CD8-positive, alpha-beta memory T cell (primary cell): ENCODE measurements around the gene PAFAH1B1. TPM values are rescaled to one million over a fixed set of nuclear protein-coding genes. Genes with fewer than 3 reads are reported as not detected.
A peak's percentile ranks its signal among the peaks of the same experiment; 100 is the strongest.
"Not testable (repeated sequence)": the region's sequence is repeated elsewhere in the genome, so short reads cannot be mapped to it uniquely, and the experiment has no call there.

Source experiments
- CTCF ChIA-PET: fragments of 350-600 bp; sonication (Branson Sonifier 250); formaldehyde crosslinking; loops from one replicate; lab custom pipeline; 2021; ENCODE audit warnings: antibody characterized with exemption; lab: Charles Lee
- POLR2A ChIA-PET: fragments of 350-600 bp; sonication (Branson Sonifier 250); formaldehyde crosslinking; loops from one replicate; lab custom pipeline; 2021; ENCODE audit warnings: antibody characterized with exemption; lab: Charles Lee
- DNase-seq, 5 donors: peaks; one replicate each; pipeline versions ENCODE4 v3.0.0 to v3.0.0-alpha.2; 2020 to 2022; ENCODE audit warnings: mixed read lengths in 1 of 5
- H3K27ac ChIP-seq: one replicate; pipeline ENCODE4 v1.7.0; 2013; ENCODE audit warnings: low read depth, mild to moderate bottlenecking, low read length, moderate library complexity
- H3K27me3 ChIP-seq: 2 replicates; pipeline ENCODE4 v1.7.0; 2013; ENCODE audit warnings: low read length, mild to moderate bottlenecking; ENCODE audit not compliant: insufficient read depth, poor library complexity, severe bottlenecking
- H3K36me3 ChIP-seq: 2 replicates; pipeline ENCODE4 v1.7.0; 2013; ENCODE audit warnings: mild to moderate bottlenecking, low read length, moderate library complexity; ENCODE audit not compliant: insufficient read depth
- H3K4me1 ChIP-seq: 2 replicates; pipeline ENCODE4 v1.7.0; 2013; ENCODE audit warnings: mild to moderate bottlenecking, low read length, moderate library complexity; ENCODE audit not compliant: insufficient read depth
- H3K4me3 ChIP-seq: 2 replicates; pipeline ENCODE4 v1.7.0; 2013; ENCODE audit warnings: mild to moderate bottlenecking, low read length
- H3K9me3 ChIP-seq: 2 replicates; pipeline ENCODE4 v1.7.0; 2013; ENCODE audit warnings: mild to moderate bottlenecking, low read length
- H3K27ac Mint-ChIP-seq, 8 donors: one replicate each; pipeline ENCODE4 v1.8.0; 2020 to 2021; ENCODE audit warnings: mixed read lengths in 8 of 8, mild to moderate bottlenecking in 6 of 8, inconsistent platforms in 3 of 8, moderate library complexity in 3 of 8
- H3K27me3 Mint-ChIP-seq, 2 donors: one replicate each; pipeline ENCODE4 v1.8.0; 2020 to 2021; ENCODE audit warnings: mixed read lengths in 2 of 2, mild to moderate bottlenecking in 1 of 2, moderate library complexity in 1 of 2
- H3K36me3 Mint-ChIP-seq, 3 donors: one replicate each; pipeline ENCODE4 v1.8.0; 2020 to 2021; ENCODE audit warnings: mixed read lengths in 3 of 3, inconsistent platforms in 1 of 3, mild to moderate bottlenecking in 1 of 3
- H3K4me1 Mint-ChIP-seq, 3 donors: one replicate each; pipeline ENCODE4 v1.8.0; 2020 to 2021; ENCODE audit warnings: mixed read lengths in 3 of 3, inconsistent platforms in 1 of 3, mild to moderate bottlenecking in 1 of 3
- H3K4me3 Mint-ChIP-seq, 7 donors: one replicate each; pipeline ENCODE4 v1.8.0; 2020 to 2021; ENCODE audit warnings: mixed read lengths in 7 of 7, mild to moderate bottlenecking in 6 of 7, moderate library complexity in 4 of 7, inconsistent platforms in 2 of 7
- H3K9me3 Mint-ChIP-seq, 5 donors: one replicate each; pipeline ENCODE4 v1.8.0; 2020 to 2022; ENCODE audit warnings: mixed read lengths in 5 of 5, mild to moderate bottlenecking in 3 of 5, moderate library complexity in 2 of 5, inconsistent platforms in 1 of 5
- polyA plus RNA-seq: library from polyadenylated mRNA; unstranded; fragments of 300-500 nt; fragmentation: Illumina TruSeq; gene quantifications from one replicate; pipeline ENCODE4 v1.2.3, GENCODE V29; 2021
- total RNA-seq, 2 experiments: library from RNA; stranded (reverse); gene quantifications; one replicate each; pipeline ENCODE4 v1.2.3, GENCODE V29; 2021

PAFAH1B1 gene
- total and polyA plus RNA-seq, 3 experiments from 2014 or later = 13.2 to 168 (median 159) TPM

- ChIA-PET CTCF (no interaction called here), POLR2A (no interaction called here)
Measured at GRCh38 chr17:2693561-2694380, 100.3 kb downstream of the PAFAH1B1 start.

GRCh38 chr17:2694381-2695242, 101.2 kb downstream of the PAFAH1B1 start:
- Histone ChIP-seq H3K4me3 (no peak overlapping the region), H3K36me3 (no peaks in the 10 kb centered on the region), H3K27ac (no peak overlapping the region), H3K4me1 (no peaks in the 10 kb centered on the region), H3K27me3 (no peaks in the 10 kb centered on the region), H3K9me3 (no peaks in the 10 kb centered on the region)
- Mint-ChIP-seq H3K36me3 (peaks cover 0 to 54% (median 0%) of the 10 kb centered on the region in 3 donors), H3K4me3 (no peak overlapping the region), H3K4me1 (peaks cover 0 to 7% (median 0%) of the 10 kb centered on the region in 3 donors), H3K9me3 (no peaks in the 10 kb centered on the region), H3K27ac (peak overlapping the region in 1 of 8 donors; percentile 19), H3K27me3 (no peaks in the 10 kb centered on the region)
- CTCF ChIA-PET = no interaction called here
- POLR2A ChIA-PET = no interaction called here
- DNase-seq = no peak

More at GRCh38 chr17:2693561-2694380, 100.3 kb downstream of the PAFAH1B1 start:
- Mint-ChIP-seq H3K4me1 (peaks cover 6 to 15% (median 6%) of the 10 kb centered on the region in 3 donors), H3K9me3 (no peaks in the 10 kb centered on the region), H3K27ac (no peak overlapping the region), H3K36me3 (peaks cover 0 to 47% (median 0%) of the 10 kb centered on the region in 3 donors), H3K27me3 (no peaks in the 10 kb centered on the region), H3K4me3 (peak overlapping the region in 3 of 7 donors; percentile 12 to 66 (median 15))
- no peak for DNase-seq
- H3K36me3 ChIP-seq = no peaks in the 10 kb centered on the region
- H3K9me3 ChIP-seq = no peaks in the 10 kb centered on the region
- no peak overlapping the region for H3K4me3 ChIP-seq
- H3K4me1 ChIP-seq = peaks cover 5% of the 10 kb centered on the region
- H3K27me3 ChIP-seq = no peaks in the 10 kb centered on the region
- H3K27ac ChIP-seq = no peak overlapping the region

- DNase-seq = no peak
- Mint-ChIP-seq H3K27ac (peak overlapping the region in 1 of 8 donors; percentile 19), H3K9me3 (no peaks in the 10 kb centered on the region), H3K4me1 (peaks cover 0 to 6% (median 0%) of the 10 kb centered on the region in 3 donors), H3K4me3 (peak overlapping the region in 1 of 7 donors; percentile 54), H3K36me3 (peaks cover 0 to 59% (median 0%) of the 10 kb centered on the region in 3 donors), H3K27me3 (no peaks in the 10 kb centered on the region)
- no peaks in the 10 kb centered on the region for H3K27me3 ChIP-seq
- H3K27ac ChIP-seq = no peak overlapping the region
- CTCF ChIA-PET = no interaction called here
- POLR2A ChIA-PET = no interaction called here
- no peak overlapping the region for H3K4me3 ChIP-seq
- H3K4me1 ChIP-seq = no peaks in the 10 kb centered on the region
- H3K9me3 ChIP-seq = no peaks in the 10 kb centered on the region
- H3K36me3 ChIP-seq = no peaks in the 10 kb centered on the region
Measured at GRCh38 chr17:2695243-2695960, 101.9 kb downstream of the PAFAH1B1 start.

GRCh38 chr17:2695961-2696760, 102.7 kb downstream of the PAFAH1B1 start:
- no peak for DNase-seq
- H3K36me3 ChIP-seq = no peaks in the 10 kb centered on the region
- Mint-ChIP-seq H3K9me3 (no peaks in the 10 kb centered on the region), H3K36me3 (peaks cover 0 to 61% (median 0%) of the 10 kb centered on the region in 3 donors), H3K4me1 (peaks cover 0 to 6% (median 0%) of the 10 kb centered on the region in 3 donors), H3K27me3 (no peaks in the 10 kb centered on the region), H3K27ac (peak overlapping the region in 1 of 8 donors; percentile 43), H3K4me3 (no peak overlapping the region)
- H3K27ac ChIP-seq = no peak overlapping the region
- CTCF ChIA-PET = interaction anchor here (0.9 kb wide), 1 partner anchor 22 kb away, joined by 3 read pairs; no protein-coding TSS in a partner anchor
- H3K4me1 ChIP-seq = no peaks in the 10 kb centered on the region
- no peaks in the 10 kb centered on the region for H3K9me3 ChIP-seq
- H3K27me3 ChIP-seq = no peaks in the 10 kb centered on the region
- no peak overlapping the region for H3K4me3 ChIP-seq
- POLR2A ChIA-PET = no interaction called here

GRCh38 chr17:2697611-2698162, 104.2 kb downstream of the PAFAH1B1 start:
- Mint-ChIP-seq H3K4me1 (peaks cover 0 to 6% (median 0%) of the 10 kb centered on the region in 3 donors), H3K36me3 (peaks cover 0 to 69% (median 0%) of the 10 kb centered on the region in 3 donors), H3K9me3 (no peaks in the 10 kb centered on the region), H3K4me3 (peak overlapping the region in 1 of 7 donors; percentile 40), H3K27ac (no peak overlapping the region), H3K27me3 (no peaks in the 10 kb centered on the region)
- no peaks in the 10 kb centered on the region for H3K9me3 ChIP-seq
- no peaks in the 10 kb centered on the region for H3K36me3 ChIP-seq
- H3K27me3 ChIP-seq = no peaks in the 10 kb centered on the region
- H3K27ac ChIP-seq = no peak overlapping the region
- ChIA-PET CTCF (no interaction called here), POLR2A (no interaction called here)
- H3K4me3 ChIP-seq = no peak overlapping the region
- no peak for DNase-seq
- H3K4me1 ChIP-seq = no peaks in the 10 kb centered on the region

GRCh38 chr17:2699216-2699805, 105.9 kb downstream of the PAFAH1B1 start:
- H3K27me3 Mint-ChIP-seq, H3K4me3 Mint-ChIP-seq, H3K36me3 ChIP-seq, H3K27me3 ChIP-seq, H3K9me3 ChIP-seq, H3K27ac Mint-ChIP-seq, H3K9me3 Mint-ChIP-seq, H3K4me1 ChIP-seq, H3K27ac ChIP-seq, CTCF ChIA-PET, H3K4me3 ChIP-seq, H3K4me1 Mint-ChIP-seq, POLR2A ChIA-PET, DNase-seq: not testable (repeated sequence)
- peaks cover 0 to 74% (median 0%) of the 10 kb centered on the region in 3 donors for H3K36me3 Mint-ChIP-seq

- DNase-seq = no peak
- H3K36me3 ChIP-seq = no peaks in the 10 kb centered on the region
- Mint-ChIP-seq H3K9me3 (no peaks in the 10 kb centered on the region), H3K27me3 (no peaks in the 10 kb centered on the region), H3K36me3 (peaks cover 0 to 75% (median 0%) of the 10 kb centered on the region in 3 donors), H3K4me1 (no peaks in the 10 kb centered on the region), H3K4me3 (no peak overlapping the region), H3K27ac (no peak overlapping the region)
- H3K27me3 ChIP-seq = no peaks in the 10 kb centered on the region
- H3K27ac ChIP-seq = no peak overlapping the region
- POLR2A ChIA-PET = no interaction called here
- no peaks in the 10 kb centered on the region for H3K9me3 ChIP-seq
- H3K4me1 ChIP-seq = no peaks in the 10 kb centered on the region
- CTCF ChIA-PET = no interaction called here
- no peak overlapping the region for H3K4me3 ChIP-seq
Measured at GRCh38 chr17:2700030-2700490, 106.6 kb downstream of the PAFAH1B1 start.
